IMR-90 (cell line): ENCODE data around the gene TDRD12. TPM values are rescaled to one million over a fixed set of nuclear protein-coding genes. Genes with fewer than 3 reads are reported as not detected.

Experiments used
- ATAC-seq: fragments of 200-7000 bp; cut with Tn5 transposase; 2 replicates; pipeline ENCODE4 v1.9.1; 2020; ENCODE audit warnings: low read depth, mild to moderate bottlenecking, moderate library complexity
- BruUV-seq: library from RNA; stranded (reverse); fragments of 400-500 nt; replicated peaks from 2 replicates; lab custom pipeline; 2021; lab: Mats Ljungman, UMichigan
- CTCF ChIA-PET: fragments of 300-600 bp; formaldehyde crosslinking; extraction: SDS; loops from one replicate; lab custom pipeline; 2021; ENCODE audit warnings: antibody characterized with exemption; lab: Yijun Ruan, JAX
- POLR2A ChIA-PET: fragments of 300-600 bp; sonication (Branson Sonifier 250); formaldehyde crosslinking; loops from one replicate; lab custom pipeline; 2022; ENCODE audit warnings: antibody characterized with exemption; ENCODE audit not compliant: unreplicated experiment; lab: Charles Lee
- DNase-seq: peaks from one replicate; pipeline ENCODE4 v3.0.0; 2013
- H2AFZ ChIP-seq: replicated peaks from 2 replicates; pipeline ENCODE3; 2013; ENCODE audit warnings: low read length, mild to moderate bottlenecking; ENCODE audit not compliant: poor library complexity
- H2AK5ac ChIP-seq: 2 replicates; pipeline ENCODE4 v1.6.1; 2013; ENCODE audit warnings: low read depth, low read length, inconsistent platforms
- H2AK9ac ChIP-seq: replicated peaks from 2 replicates; pipeline ENCODE3; 2013; ENCODE audit warnings: mild to moderate bottlenecking, low read depth, low read length, moderate library complexity; ENCODE audit not compliant: poor library complexity
- H2BK120ac ChIP-seq: 2 replicates; pipeline ENCODE4 v1.6.1; 2013; ENCODE audit warnings: low read depth, low read length, inconsistent platforms
- H2BK15ac ChIP-seq: 3 replicates; pipeline ENCODE4 v1.6.1; 2013; ENCODE audit warnings: low read depth, low read length, inconsistent platforms
- H2BK20ac ChIP-seq: 2 replicates; pipeline ENCODE4 v1.6.1; 2013; ENCODE audit warnings: low read depth, mild to moderate bottlenecking, inconsistent platforms, low read length, moderate library complexity
- H2BK5ac ChIP-seq: 2 replicates; pipeline ENCODE4 v1.6.1; 2013; ENCODE audit warnings: mild to moderate bottlenecking, low read depth, low read length, inconsistent platforms; ENCODE audit not compliant: poor library complexity, severe bottlenecking
- H3K14ac ChIP-seq: replicated peaks from 2 replicates; pipeline ENCODE4 v1.6.1; 2013; ENCODE audit warnings: low read depth, low read length, inconsistent platforms
- H3K18ac ChIP-seq: 2 replicates; pipeline ENCODE4 v1.6.1; 2013; ENCODE audit warnings: low read depth, low read length, control low read depth
- H3K23ac ChIP-seq: 2 replicates; pipeline ENCODE4 v1.6.1; 2013; ENCODE audit warnings: low read depth, low read length, inconsistent platforms
- H3K27ac ChIP-seq: 2 replicates; pipeline ENCODE4 v1.5.1; 2013; ENCODE audit warnings: mild to moderate bottlenecking, control low read depth, low read length; ENCODE audit not compliant: insufficient read depth
- H3K27me3 ChIP-seq: 2 replicates; pipeline ENCODE4 v1.6.1; 2013; ENCODE audit warnings: low read length; ENCODE audit not compliant: control insufficient read depth, insufficient read depth
- H3K36me3 ChIP-seq: 2 replicates; pipeline ENCODE4 v1.6.1; 2013; ENCODE audit warnings: low read length, mixed read lengths; ENCODE audit not compliant: control insufficient read depth, insufficient read depth
- H3K4ac ChIP-seq: 2 replicates; pipeline ENCODE4 v1.6.1; 2013; ENCODE audit warnings: low read depth, low read length, inconsistent platforms
- H3K4me1 ChIP-seq: 2 replicates; pipeline ENCODE4 v1.6.1; 2013; ENCODE audit warnings: low read length, mixed read lengths; ENCODE audit not compliant: control insufficient read depth, insufficient read depth
- H3K4me2 ChIP-seq: 2 replicates; pipeline ENCODE4 v1.6.1; 2013; ENCODE audit warnings: low read depth, mild to moderate bottlenecking, control low read depth, low read length, moderate library complexity
- H3K4me3 ChIP-seq: 2 replicates; pipeline ENCODE4 v1.5.1; 2013; ENCODE audit warnings: low read depth, mild to moderate bottlenecking, control low read depth, low read length, moderate library complexity; ENCODE audit not compliant: insufficient read depth
- H3K56ac ChIP-seq: 2 replicates; pipeline ENCODE4 v1.6.1; 2013; ENCODE audit warnings: low read length, inconsistent platforms; ENCODE audit not compliant: insufficient read depth; ENCODE audit errors: extremely low read depth
- H3K79me1 ChIP-seq, 2 experiments: 2 replicates each; pipeline ENCODE4 v1.6.1; 2013; ENCODE audit warnings: low read length in 2 of 2, inconsistent platforms in 1 of 2, low read depth in 1 of 2
- H3K9ac ChIP-seq: 2 replicates; pipeline ENCODE4 v1.6.1; 2013; ENCODE audit warnings: low read depth, low read length, control low read depth
- H3K9me1 ChIP-seq: 2 replicates; pipeline ENCODE4 v1.6.1; 2013; ENCODE audit warnings: low read length, inconsistent platforms; ENCODE audit not compliant: insufficient read depth
- H3K9me3 ChIP-seq: 2 replicates; pipeline ENCODE4 v1.6.1; 2013; ENCODE audit warnings: low read length; ENCODE audit not compliant: control insufficient read depth, insufficient read depth
- H4K20me1 ChIP-seq: 2 replicates; pipeline ENCODE4 v1.6.1; 2013; ENCODE audit warnings: low read length, inconsistent platforms; ENCODE audit not compliant: insufficient read depth
- H4K5ac ChIP-seq: 2 replicates; pipeline ENCODE4 v1.6.1; 2013; ENCODE audit warnings: mild to moderate bottlenecking, low read depth, low read length, control low read depth
- H4K8ac ChIP-seq, 2 experiments: 2 replicates each; pipeline ENCODE4 v1.6.1; 2013; ENCODE audit warnings: low read depth in 2 of 2, low read length in 2 of 2, control low read depth in 1 of 2, inconsistent platforms in 1 of 2
- H4K91ac ChIP-seq: 2 replicates; pipeline ENCODE4 v1.6.1; 2013; ENCODE audit warnings: low read depth, low read length, inconsistent platforms; ENCODE audit not compliant: insufficient read depth
- BHLHE40 ChIP-seq: fragments of 150-350 bp; IDR thresholded peaks from 2 replicates; pipeline ENCODE4 v1.6.1; 2016; ENCODE audit warnings: mild to moderate bottlenecking, low read depth, low read length
- CHD1 ChIP-seq: IDR thresholded peaks from 2 replicates; pipeline ENCODE4 v1.6.1; 2012; ENCODE audit warnings: low read depth, low read length, improper control_type of control experiment
- FOS ChIP-seq: fragments of 150-350 bp; IDR thresholded peaks from 2 replicates; pipeline ENCODE4 v1.6.1; 2016; ENCODE audit warnings: low read depth, low read length
- MAFK ChIP-seq: IDR thresholded peaks from 2 replicates; pipeline ENCODE4 v1.6.1; 2012; ENCODE audit warnings: low read depth, low read length, improper control_type of control experiment
- MAZ ChIP-seq: IDR thresholded peaks from 2 replicates; pipeline ENCODE4 v1.6.1; 2012; ENCODE audit warnings: low read depth, mild to moderate bottlenecking, low read length, improper control_type of control experiment, moderate library complexity, borderline replicate concordance
- MXI1 ChIP-seq: IDR thresholded peaks from 2 replicates; pipeline ENCODE4 v1.6.1; 2012; ENCODE audit warnings: low read depth, mild to moderate bottlenecking, low read length, moderate library complexity, borderline replicate concordance
- NFE2L2 ChIP-seq: fragments of 150-350 bp; IDR thresholded peaks from 2 replicates; pipeline ENCODE4 v1.6.1; 2016; ENCODE audit warnings: low read depth, mild to moderate bottlenecking, low read length
- POLR2A ChIP-seq: IDR thresholded peaks from 2 replicates; pipeline ENCODE4 v1.6.1; 2012; ENCODE audit warnings: mild to moderate bottlenecking, low read depth, low read length
- RAD21 ChIP-seq: IDR thresholded peaks from 2 replicates; pipeline ENCODE4 v1.6.1; 2012; ENCODE audit warnings: low read length, improper control_type of control experiment
- RFX5 ChIP-seq: IDR thresholded peaks from 2 replicates; pipeline ENCODE4 v1.8.0; 2012; ENCODE audit warnings: low read depth, mild to moderate bottlenecking, low read length, moderate library complexity
- WGBS, 2 experiments: methylation state at CpG; one replicate each; pipeline versions ENCODE4 v1.1.5 to v1.1.7; 2013; ENCODE audit warnings: missing lambda C conversion rate in 2 of 2; ENCODE audit not compliant: insufficient read length in 1 of 2; ENCODE audit errors: extremely low coverage in 2 of 2; 5-methylcytosine and 5-hydroxymethylcytosine counted together
- dilution Hi-C: fragments of 300-500 bp; cut with HindIII; formaldehyde crosslinking; loops from one replicate; pipeline ENCODE4 v1.14.3; 2018; ENCODE audit warnings: low sequenced_read_pairs; ENCODE audit not compliant: unreplicated experiment
- in situ Hi-C: fragments of 300-500 bp; cut with MboI; formaldehyde crosslinking; loops from 3 replicates; pipeline ENCODE4 v1.14.3; 2019; ENCODE audit warnings: low sequenced_read_pairs, inconsistent platforms, mixed read lengths
- intact Hi-C: fragments of 100-400 bp; cut with micrococcal nuclease; formaldehyde crosslinking; loops from 2 replicates; pipeline ENCODE4 v1.10.0; 2022
- polyA plus RNA-seq, 3 experiments: library from polyadenylated mRNA; depleted of rRNA; stranded (reverse); fragments of >200 nt; gene quantifications; 2 replicates each; pipeline ENCODE4 v1.2.3, GENCODE V29; 2012; ENCODE audit warnings: low replicate concordance in 1 of 3
- total RNA-seq: library from RNA; depleted of rRNA; stranded (reverse); fragments of >200 nt; gene quantifications from 2 replicates; pipeline ENCODE4 v1.2.3, GENCODE V29; 2012
- TF ChIP-seq, protein P1 (sequence below): fragments of 150-350 bp; IDR thresholded peaks from 2 replicates; pipeline ENCODE4 v1.6.1; 2017; ENCODE audit warnings: mild to moderate bottlenecking, antibody characterized with exemption, low read length, low read depth
- TF ChIP-seq, protein P2 (sequence below): fragments of 150-350 bp; IDR thresholded peaks from 2 replicates; pipeline ENCODE4 v1.6.1; 2016; ENCODE audit warnings: low read depth, mild to moderate bottlenecking, low read length, moderate library complexity, borderline replicate concordance

TDRD12 gene
- total and polyA plus RNA-seq, 2 of the 4 experiments (the other 2 are of a cell fraction) = under 0.01 to 0.07 TPM

DNA sequence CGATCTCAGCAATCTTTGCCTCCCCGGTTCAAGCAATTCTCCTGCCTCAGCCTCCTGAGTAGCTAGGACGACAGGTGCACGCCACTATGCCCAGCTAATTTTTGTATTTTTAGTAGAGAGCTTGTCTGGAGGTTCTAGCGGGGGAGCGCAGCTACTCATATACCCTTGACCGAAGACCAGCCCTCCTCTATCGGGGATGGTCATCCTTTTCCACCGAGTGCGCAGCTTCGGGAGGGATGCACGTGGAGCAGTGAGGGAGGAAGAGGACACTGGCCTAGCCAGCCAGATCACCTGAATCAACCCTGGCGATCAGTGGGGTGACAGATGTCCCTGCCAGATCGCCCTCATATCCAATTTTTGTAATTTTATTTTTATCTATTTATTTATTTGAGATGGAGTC, 143.2 kb downstream of the TDRD12 start:
- Histone ChIP-seq H3K9ac (no peak overlapping the region), H3K4me2 (no peak overlapping the region), H2BK120ac (no peak overlapping the region), H3K4me3 (no peak overlapping the region), H2AK9ac (no peak overlapping the region), H3K4me1 (no peaks in the 10 kb centered on the region), H3K27me3 (no peaks in the 10 kb centered on the region), H3K4ac (no peak overlapping the region), H3K9me3 (no peaks in the 10 kb centered on the region), H2BK20ac (no peak overlapping the region), H2AFZ (no peak overlapping the region), H3K14ac (no peak overlapping the region), H3K23ac (no peak overlapping the region), H3K18ac (no peak overlapping the region), H2BK5ac (no peak overlapping the region), H2BK15ac (no peak overlapping the region), H3K79me1 (no peaks in the 10 kb centered on the region), H4K5ac (no peak overlapping the region), H3K27ac (no peak overlapping the region), H4K91ac (no peak overlapping the region), H4K8ac (no peak overlapping the region), H3K9me1 (no peaks in the 10 kb centered on the region), H3K36me3 (no peaks in the 10 kb centered on the region), H3K56ac (no peak overlapping the region), H2AK5ac (no peak overlapping the region), H4K20me1 (no peaks in the 10 kb centered on the region)
- no TSS peak for BruUV-seq
- POLR2A ChIA-PET = no interaction called here
- TF ChIP-seq MAFK (no peak), RFX5 (no peak), FOS (no peak), MAZ (no peak), CHD1 (no peak), MXI1 (no peak), NFE2L2 (no peak), POLR2A (no peak), BHLHE40 (no peak), RAD21 (no peak)
- TF ChIP-seq, protein P1, sequence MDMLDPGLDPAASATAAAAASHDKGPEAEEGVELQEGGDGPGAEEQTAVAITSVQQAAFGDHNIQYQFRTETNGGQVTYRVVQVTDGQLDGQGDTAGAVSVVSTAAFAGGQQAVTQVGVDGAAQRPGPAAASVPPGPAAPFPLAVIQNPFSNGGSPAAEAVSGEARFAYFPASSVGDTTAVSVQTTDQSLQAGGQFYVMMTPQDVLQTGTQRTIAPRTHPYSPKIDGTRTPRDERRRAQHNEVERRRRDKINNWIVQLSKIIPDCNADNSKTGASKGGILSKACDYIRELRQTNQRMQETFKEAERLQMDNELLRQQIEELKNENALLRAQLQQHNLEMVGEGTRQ = no peak
- TF ChIP-seq, protein P2, sequence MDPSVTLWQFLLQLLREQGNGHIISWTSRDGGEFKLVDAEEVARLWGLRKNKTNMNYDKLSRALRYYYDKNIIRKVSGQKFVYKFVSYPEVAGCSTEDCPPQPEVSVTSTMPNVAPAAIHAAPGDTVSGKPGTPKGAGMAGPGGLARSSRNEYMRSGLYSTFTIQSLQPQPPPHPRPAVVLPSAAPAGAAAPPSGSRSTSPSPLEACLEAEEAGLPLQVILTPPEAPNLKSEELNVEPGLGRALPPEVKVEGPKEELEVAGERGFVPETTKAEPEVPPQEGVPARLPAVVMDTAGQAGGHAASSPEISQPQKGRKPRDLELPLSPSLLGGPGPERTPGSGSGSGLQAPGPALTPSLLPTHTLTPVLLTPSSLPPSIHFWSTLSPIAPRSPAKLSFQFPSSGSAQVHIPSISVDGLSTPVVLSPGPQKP = no peak
- CTCF ChIA-PET = no interaction called here
- dilution Hi-C loops (no loop called here), in situ Hi-C loops (no loop called here), intact Hi-C loops (no loop called here)
- DNase-seq (no peak), ATAC-seq (no peak)
- WGBS, 2 experiments = 100% methylated on average over 5 of the region's 14 CpGs; no CpG with 5 or more reads in 1 of the 2 experiments
